Muscle of arm (tissue), 12 donors: ENCODE results near the gene TMEM130. TPM values are rescaled to one million over a fixed set of nuclear protein-coding genes. Genes with fewer than 3 reads are reported as not detected.
"Not testable (repeated sequence)": the region's sequence is repeated elsewhere in the genome, so short reads cannot be mapped to it uniquely, and the experiment has no call there.

Source experiments
- DNase-seq: peaks from one replicate; pipeline ENCODE4 v3.0.0-alpha.2; 2013
- polyA plus RNA-seq, 12 donors: library from polyadenylated mRNA; unstranded; fragments of 120-200 nt; gene quantifications; one replicate each; pipeline ENCODE4 v1.2.1, GENCODE V29; 2013; ENCODE audit not compliant: insufficient read length in 12 of 12

TMEM130 gene
- polyA plus RNA-seq, 12 donors: 2.7 to 11.1 (median 6.1) TPM; not detected in 1

- DNase-seq: not testable (repeated sequence)
Measured at GRCh38 chr7:98842552-98842951, 27.3 kb downstream of the TMEM130 start.

GRCh38 chr7:98841179-98841997 lies 28.4 kb downstream of the TMEM130 start:
- peak; percentile 53 for DNase-seq

- no peak for DNase-seq
Measured at GRCh38 chr7:98840722-98841121, 29.1 kb downstream of the TMEM130 start.

GRCh38 chr7:98840096-98840495 lies 29.7 kb downstream of the TMEM130 start:
- no peak for DNase-seq

GRCh38 chr7:98837630-98837972 lies 32.2 kb downstream of the TMEM130 start:
- DNase-seq: no peak

- DNase-seq: no peak
Measured at GRCh38 chr7:98836811-98837629, 32.8 kb downstream of the TMEM130 start.

GRCh38 chr7:98834949-98835348 lies 34.9 kb downstream of the TMEM130 start:
- no peak for DNase-seq

- DNase-seq: no peak
Measured at GRCh38 chr7:98833022-98833421, 36.8 kb downstream of the TMEM130 start.

GRCh38 chr7:98831641-98832221 lies 38.1 kb downstream of the TMEM130 start:
- no peak for DNase-seq

- DNase-seq: no peak
Measured at GRCh38 chr7:98830972-98831548, 38.8 kb downstream of the TMEM130 start.

- DNase-seq: no peak
Measured at GRCh38 chr7:98828368-98828767, 41.4 kb downstream of the TMEM130 start.

GRCh38 chr7:98827258-98827657 lies 42.6 kb downstream of the TMEM130 start:
- DNase-seq: no peak

GRCh38 chr7:98826811-98827231 lies 43.0 kb downstream of the TMEM130 start:
- no peak for DNase-seq

GRCh38 chr7:98826387-98826786 lies 43.4 kb downstream of the TMEM130 start:
- DNase-seq: no peak

GRCh38 chr7:98823226-98823625 lies 46.6 kb downstream of the TMEM130 start:
- no peak for DNase-seq

GRCh38 chr7:98821348-98821747 lies 48.5 kb downstream of the TMEM130 start:
- no peak for DNase-seq

- no peak for DNase-seq
Measured at GRCh38 chr7:98816967-98817710, 52.7 kb downstream of the TMEM130 start.

GRCh38 chr7:98816241-98816640 lies 53.6 kb downstream of the TMEM130 start:
- no peak for DNase-seq

- no peak for DNase-seq
Measured at GRCh38 chr7:98815313-98815712, 54.5 kb downstream of the TMEM130 start.

- no peak for DNase-seq
Measured at GRCh38 chr7:98811299-98811698, 58.5 kb downstream of the TMEM130 start.

- no peak for DNase-seq
Measured at GRCh38 chr7:98810153-98810802, 59.5 kb downstream of the TMEM130 start.
